22Rv1 (cell line): ENCODE results near the gene ATP8B2.

Experiments used
- CTCF ChIP-seq: fragments of 450-650 bp; IDR thresholded peaks from 2 replicates; pipeline ENCODE4 v1.5.1; 2017; ENCODE audit warnings: mild to moderate bottlenecking
- ZFX ChIP-seq: fragments of 450-650 bp; IDR thresholded peaks from 2 replicates; pipeline ENCODE4 v1.6.1; 2017; ENCODE audit warnings: antibody characterized with exemption, borderline replicate concordance

- TF ChIP-seq CTCF (no peak), ZFX (no peak)
Observed at GRCh38 chr1:154295408-154296235, 29.7 kb upstream of the ATP8B2 start.
